GM06990 (cell line): Measurements from ENCODE around the gene LAMA3.

Source experiments
- DNase-seq: peaks from one replicate; pipeline ENCODE4 v3.0.0-alpha.2; 2011; ENCODE audit not compliant: insufficient read length; ENCODE audit errors: extremely low read depth
- H3K27me3 ChIP-seq: replicated peaks from 2 replicates; pipeline ENCODE4 v1.6.0; 2011; ENCODE audit warnings: low read length; ENCODE audit not compliant: control insufficient read depth, insufficient read depth
- H3K36me3 ChIP-seq: 2 replicates; pipeline ENCODE4 v1.5.1; 2011; ENCODE audit warnings: low read length; ENCODE audit not compliant: control insufficient read depth, insufficient read depth
- H3K4me3 ChIP-seq: replicated peaks from 2 replicates; pipeline ENCODE4 v1.5.1; 2011; ENCODE audit warnings: low read depth, mild to moderate bottlenecking, control low read depth, low read length
- CTCF ChIP-seq: IDR thresholded peaks from 2 replicates; pipeline ENCODE4 v1.5.1; 2011; ENCODE audit warnings: low read length, control low read depth, mild to moderate bottlenecking, inconsistent platforms; ENCODE audit not compliant: insufficient read depth, poor library complexity, severe bottlenecking

LAMA3 gene

GRCh38 chr18:23878336-23878900 is 189.2 kb downstream of the LAMA3 start:
- no peak for TF ChIP-seq CTCF
- Histone ChIP-seq H3K36me3 (no peaks in the 10 kb centered on the region), H3K4me3 (no peak overlapping the region), H3K27me3 (no peaks in the 10 kb centered on the region; the same call in 1 of the 2 replicates)
- DNase-seq, result no peak

GRCh38 chr18:23879126-23879525 is 189.9 kb downstream of the LAMA3 start:
- no peaks in the 10 kb centered on the region; the same call in 1 of the 2 replicates for H3K27me3 ChIP-seq
- DNase-seq, result no peak
- no peak for TF ChIP-seq CTCF
- no peak overlapping the region for H3K4me3 ChIP-seq
- H3K36me3 ChIP-seq, result no peaks in the 10 kb centered on the region

- no peaks in the 10 kb centered on the region for H3K36me3 ChIP-seq
- H3K27me3 ChIP-seq, result no peaks in the 10 kb centered on the region; the same call in 1 of the 2 replicates
- H3K4me3 ChIP-seq, result no peak overlapping the region
- no peak for TF ChIP-seq CTCF
- no peak for DNase-seq
Measured at GRCh38 chr18:23879544-23879943, 190.3 kb downstream of the LAMA3 start.

GRCh38 chr18:23879966-23880565 is 190.8 kb downstream of the LAMA3 start:
- no peaks in the 10 kb centered on the region for H3K36me3 ChIP-seq
- DNase-seq, result no peak

GRCh38 chr18:23880931-23881617 is 191.8 kb downstream of the LAMA3 start:
- no peak for TF ChIP-seq CTCF
- no peak overlapping the region for H3K4me3 ChIP-seq
- no peaks in the 10 kb centered on the region for H3K36me3 ChIP-seq
- no peak for DNase-seq
- no peaks in the 10 kb centered on the region; the same call in 1 of the 2 replicates for H3K27me3 ChIP-seq

More at GRCh38 chr18:23879966-23880565, 190.8 kb downstream of the LAMA3 start:
- Histone ChIP-seq H3K27me3 (no peaks in the 10 kb centered on the region; the same call in 1 of the 2 replicates), H3K4me3 (no peak overlapping the region)
- TF ChIP-seq CTCF, result no peak
